HEK293 (cell line): Measurements from ENCODE around the gene VEZF1.

ENCODE experiments used
- CTCF ChIP-seq: fragments of 450-650 bp; formaldehyde crosslinking; IDR thresholded peaks from 2 replicates; pipeline ENCODE4 v1.5.1; 2016; ENCODE audit warnings: missing biosample characterization, missing genetic modification characterization
- KLF16 ChIP-seq: fragments of 450-650 bp; formaldehyde crosslinking; IDR thresholded peaks from 2 replicates; pipeline ENCODE4 v1.5.1; 2017; ENCODE audit warnings: missing biosample characterization, missing genetic modification characterization
- PRDM10 ChIP-seq: fragments of 450-650 bp; formaldehyde crosslinking; IDR thresholded peaks from 2 replicates; pipeline ENCODE4 v1.5.1; 2016; ENCODE audit warnings: missing biosample characterization, missing genetic modification characterization
- TCF7L2 ChIP-seq: IDR thresholded peaks from 2 replicates; pipeline ENCODE4 v1.6.1; 2011; ENCODE audit warnings: low read depth, mild to moderate bottlenecking, inconsistent platforms, low read length, moderate library complexity, borderline replicate concordance
- YY1 ChIP-seq: fragments of 450-650 bp; formaldehyde crosslinking; IDR thresholded peaks from 2 replicates; pipeline ENCODE4 v1.5.1; 2018; ENCODE audit warnings: missing biosample characterization, missing genetic modification characterization
- ZNF214 ChIP-seq: fragments of 450-650 bp; formaldehyde crosslinking; IDR thresholded peaks from 2 replicates; pipeline ENCODE4 v1.5.1; 2017; ENCODE audit warnings: missing biosample characterization, mild to moderate bottlenecking, missing genetic modification characterization, borderline replicate concordance
- ZNF266 ChIP-seq: fragments of 450-650 bp; formaldehyde crosslinking; IDR thresholded peaks from 2 replicates; pipeline ENCODE4 v1.5.1; 2016; ENCODE audit warnings: missing biosample characterization, missing genetic modification characterization, low read depth
- ZNF394 ChIP-seq: fragments of 450-650 bp; formaldehyde crosslinking; IDR thresholded peaks from 2 replicates; pipeline ENCODE4 v1.5.1; 2016; ENCODE audit warnings: missing biosample characterization, missing genetic modification characterization, mild to moderate bottlenecking, moderate library complexity, borderline replicate concordance
- ZNF433 ChIP-seq: fragments of 450-650 bp; formaldehyde crosslinking; IDR thresholded peaks from 2 replicates; pipeline ENCODE4 v1.5.1; 2016; ENCODE audit warnings: missing biosample characterization, missing genetic modification characterization, low read depth
- TF ChIP-seq, protein P1 (sequence below): fragments of 450-650 bp; formaldehyde crosslinking; IDR thresholded peaks from 2 replicates; pipeline ENCODE4 v1.5.1; 2016; ENCODE audit warnings: missing biosample characterization, missing genetic modification characterization
- TF ChIP-seq, protein P2 (sequence below): fragments of 450-650 bp; formaldehyde crosslinking; IDR thresholded peaks from 2 replicates; pipeline ENCODE4 v1.5.1; 2016; ENCODE audit warnings: missing biosample characterization, missing genetic modification characterization

DNA sequence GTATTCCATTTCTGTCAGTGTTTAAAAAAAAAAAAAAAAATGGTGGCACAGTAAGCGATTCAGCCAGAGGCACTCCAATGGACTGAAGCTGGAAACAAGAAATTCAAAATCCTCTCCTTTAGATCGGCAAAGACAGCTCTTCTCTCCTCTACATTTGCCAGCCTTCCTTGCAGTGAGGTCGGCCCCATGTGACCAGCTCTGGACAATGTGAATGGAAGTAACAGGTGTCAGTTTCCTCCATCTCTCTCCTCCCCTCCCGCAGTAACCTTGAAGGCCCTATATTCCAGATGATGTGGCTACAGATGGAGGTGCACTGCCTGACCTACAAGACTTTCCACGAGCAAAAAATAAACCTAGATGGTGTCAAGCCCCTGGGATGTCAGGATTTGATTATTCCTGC, 47.8 kb downstream of the VEZF1 start:
- no peak for TF ChIP-seq ZNF433 (tag by site-specific recombination)
- TF ChIP-seq PRDM10 (tag by site-specific recombination), result no peak
- no peak for TF ChIP-seq KLF16 (tag by site-specific recombination)
- TF ChIP-seq, protein P1, sequence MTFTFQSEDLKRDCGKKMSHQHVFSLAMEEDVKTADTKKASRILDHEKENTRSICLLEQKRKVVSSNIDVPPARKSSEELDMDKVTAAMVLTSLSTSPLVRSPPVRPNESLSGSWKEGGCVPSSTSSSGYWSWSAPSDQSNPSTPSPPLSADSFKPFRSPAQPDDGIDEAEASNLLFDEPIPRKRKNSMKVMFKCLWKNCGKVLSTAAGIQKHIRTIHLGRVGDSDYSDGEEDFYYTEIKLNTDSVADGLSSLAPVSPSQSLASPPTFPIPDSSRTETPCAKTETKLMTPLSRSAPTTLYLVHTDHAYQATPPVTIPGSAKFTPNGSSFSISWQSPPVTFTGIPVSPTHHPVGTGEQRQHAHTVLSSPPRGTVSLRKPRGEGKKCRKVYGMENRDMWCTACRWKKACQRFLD (tag by site-specific recombination), result no peak
- TF ChIP-seq CTCF (tag by site-specific recombination), result no peak
- no peak for TF ChIP-seq YY1 (tag by site-specific recombination)
- TF ChIP-seq, protein P2, sequence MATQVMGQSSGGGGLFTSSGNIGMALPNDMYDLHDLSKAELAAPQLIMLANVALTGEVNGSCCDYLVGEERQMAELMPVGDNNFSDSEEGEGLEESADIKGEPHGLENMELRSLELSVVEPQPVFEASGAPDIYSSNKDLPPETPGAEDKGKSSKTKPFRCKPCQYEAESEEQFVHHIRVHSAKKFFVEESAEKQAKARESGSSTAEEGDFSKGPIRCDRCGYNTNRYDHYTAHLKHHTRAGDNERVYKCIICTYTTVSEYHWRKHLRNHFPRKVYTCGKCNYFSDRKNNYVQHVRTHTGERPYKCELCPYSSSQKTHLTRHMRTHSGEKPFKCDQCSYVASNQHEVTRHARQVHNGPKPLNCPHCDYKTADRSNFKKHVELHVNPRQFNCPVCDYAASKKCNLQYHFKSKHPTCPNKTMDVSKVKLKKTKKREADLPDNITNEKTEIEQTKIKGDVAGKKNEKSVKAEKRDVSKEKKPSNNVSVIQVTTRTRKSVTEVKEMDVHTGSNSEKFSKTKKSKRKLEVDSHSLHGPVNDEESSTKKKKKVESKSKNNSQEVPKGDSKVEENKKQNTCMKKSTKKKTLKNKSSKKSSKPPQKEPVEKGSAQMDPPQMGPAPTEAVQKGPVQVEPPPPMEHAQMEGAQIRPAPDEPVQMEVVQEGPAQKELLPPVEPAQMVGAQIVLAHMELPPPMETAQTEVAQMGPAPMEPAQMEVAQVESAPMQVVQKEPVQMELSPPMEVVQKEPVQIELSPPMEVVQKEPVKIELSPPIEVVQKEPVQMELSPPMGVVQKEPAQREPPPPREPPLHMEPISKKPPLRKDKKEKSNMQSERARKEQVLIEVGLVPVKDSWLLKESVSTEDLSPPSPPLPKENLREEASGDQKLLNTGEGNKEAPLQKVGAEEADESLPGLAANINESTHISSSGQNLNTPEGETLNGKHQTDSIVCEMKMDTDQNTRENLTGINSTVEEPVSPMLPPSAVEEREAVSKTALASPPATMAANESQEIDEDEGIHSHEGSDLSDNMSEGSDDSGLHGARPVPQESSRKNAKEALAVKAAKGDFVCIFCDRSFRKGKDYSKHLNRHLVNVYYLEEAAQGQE (tag by site-specific recombination), result no peak
- TF ChIP-seq ZNF214, result no peak
- no peak for TF ChIP-seq TCF7L2
- TF ChIP-seq ZNF266 (tag by site-specific recombination), result no peak
- TF ChIP-seq ZNF394 (tag by site-specific recombination), result no peak
